Transverse colon (tissue), 4 donors: Measurements from ENCODE around the gene NUAK2.

Experiments used
- CTCF ChIP-seq, 5 experiments: fragments of 200-600 bp in 3 of 5; fragments of 450-650 bp in 2 of 5; sonication (generic) in 3 of 5; IDR thresholded peaks; 1 replicate in 2 of 5; 2 replicates in 3 of 5; pipeline ENCODE4 v1.5.1; 2016 to 2017; ENCODE audit warnings: antibody characterized with exemption in 5 of 5, inconsistent platforms in 3 of 5, mild to moderate bottlenecking in 2 of 5, moderate library complexity in 1 of 5
- EP300 ChIP-seq: sonication (generic); formaldehyde crosslinking; IDR thresholded peaks from one replicate; pipeline ENCODE4 v1.6.1; 2017; ENCODE audit warnings: antibody characterized with exemption, low read depth
- POLR2A ChIP-seq: fragments of 450-650 bp; IDR thresholded peaks from one replicate; pipeline ENCODE4 v1.6.1; 2016; ENCODE audit warnings: antibody characterized with exemption, mild to moderate bottlenecking, moderate library complexity
- POLR2AphosphoS5 ChIP-seq, 3 donors: sonication (generic); formaldehyde crosslinking; IDR thresholded peaks; one replicate each; pipeline ENCODE4 v1.6.1; 2016; ENCODE audit warnings: antibody characterized with exemption in 3 of 3

DNA sequence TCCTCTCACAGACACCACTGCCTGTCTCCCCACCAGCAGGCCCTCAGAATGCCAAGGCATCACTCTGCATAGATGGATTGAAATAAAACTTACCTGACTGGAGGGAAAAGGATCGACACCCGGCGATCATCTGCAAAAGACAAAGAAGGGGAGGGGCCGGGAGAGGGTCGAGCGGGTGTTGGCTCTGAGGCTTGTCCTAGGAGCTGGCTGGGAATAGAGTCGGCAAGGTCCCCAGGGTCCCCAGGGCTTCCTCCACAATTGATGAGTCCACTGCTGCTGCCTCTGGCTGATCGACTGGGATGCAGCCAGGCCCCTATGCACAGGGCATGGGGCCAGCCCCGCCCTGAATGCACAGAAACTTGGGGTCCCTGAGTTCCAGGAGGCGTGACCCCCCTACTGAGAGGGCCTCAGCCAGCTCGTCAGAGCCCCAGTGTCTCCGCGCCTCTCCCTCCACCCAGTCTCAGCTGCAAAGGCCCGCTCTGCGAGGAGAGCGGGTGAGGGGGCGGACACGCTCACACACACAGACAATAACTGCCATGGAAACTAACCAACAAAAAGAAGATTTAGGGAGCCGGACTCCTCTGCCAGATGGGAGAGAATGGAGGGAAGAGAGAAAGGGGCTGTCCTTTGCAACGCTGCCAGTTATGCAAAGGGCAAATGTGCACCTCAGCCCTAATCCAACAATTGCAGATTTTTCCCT lies 35.0 kb upstream of the NUAK2 start, which contains the start of gene KLHDC8A:
- TF ChIP-seq EP300 (no peak), CTCF (IDR thresholded peaks at IDR 0.05) (no peak), POLR2A (no peak), POLR2AphosphoS5 (IDR thresholded peaks at IDR 0.05) (no peak)
